ENCODE results near the gene HDAC7.
A peak's percentile ranks its signal among the peaks of the same experiment; 100 is the strongest.

The HDAC7 gene

GRCh38 chr12:47819896-47820630, at the start of gene HDAC7:
Gene HDAC7, minus strand, starts transcription at chr12:47819903. Its CDS starts 118 bp downstream, at chr12:47819785.
- peak within 1 kb of the TSS; percentile 96 for H3K4me3 Mint-ChIP-seq
- H3K27ac Mint-ChIP-seq: peak within 1 kb of the TSS; percentile 99
- no peaks in the 10 kb centered on the region for H3K27me3 Mint-ChIP-seq
- H3K9me3 Mint-ChIP-seq: no peaks in the 10 kb centered on the region
- H3K36me3 Mint-ChIP-seq (ENCODE audit: low read depth): peaks cover 41% of the 10 kb centered on the region
- H3K4me1 Mint-ChIP-seq (ENCODE audit: low read depth): peaks cover 75% of the 10 kb centered on the region
- DNase-seq: peak; percentile 84

- H3K4me1 Mint-ChIP-seq (ENCODE audit: low read depth): peaks cover 71% of the 10 kb centered on the region
- peak overlapping the region; percentile 97 for H3K27ac Mint-ChIP-seq
- peaks cover 94% of the 10 kb centered on the region for H3K36me3 Mint-ChIP-seq (ENCODE audit: low read depth)
- no peaks in the 10 kb centered on the region for H3K27me3 Mint-ChIP-seq
- no peaks in the 10 kb centered on the region for H3K9me3 Mint-ChIP-seq
- no peak overlapping the region for H3K4me3 Mint-ChIP-seq
- DNase-seq: no peak
Observed at GRCh38 chr12:47868552-47869031, 48.9 kb upstream of the HDAC7 start.

GRCh38 chr12:47868041-47868440, 48.3 kb upstream of the HDAC7 start:
- Mint-ChIP-seq H3K36me3 (ENCODE audit: low read depth) (peaks cover 95% of the 10 kb centered on the region), H3K27ac (peak overlapping the region; percentile 97), H3K9me3 (no peaks in the 10 kb centered on the region), H3K27me3 (no peaks in the 10 kb centered on the region), H3K4me1 (ENCODE audit: low read depth) (peaks cover 75% of the 10 kb centered on the region), H3K4me3 (peak overlapping the region; percentile 54)
- no peak for DNase-seq

GRCh38 chr12:47867495-47867941, 47.8 kb upstream of the HDAC7 start:
- no peaks in the 10 kb centered on the region for H3K9me3 Mint-ChIP-seq
- peaks cover 76% of the 10 kb centered on the region for H3K4me1 Mint-ChIP-seq (ENCODE audit: low read depth)
- peaks cover 95% of the 10 kb centered on the region for H3K36me3 Mint-ChIP-seq (ENCODE audit: low read depth)
- DNase-seq: peak; percentile 53
- peak overlapping the region; percentile 97 for H3K27ac Mint-ChIP-seq
- no peaks in the 10 kb centered on the region for H3K27me3 Mint-ChIP-seq
- H3K4me3 Mint-ChIP-seq: peak overlapping the region; percentile 54

GRCh38 chr12:47864646-47865235, 45.0 kb upstream of the HDAC7 start:
- no peak overlapping the region for H3K4me3 Mint-ChIP-seq
- peak overlapping the region; percentile 68 for H3K27ac Mint-ChIP-seq
- H3K36me3 Mint-ChIP-seq (ENCODE audit: low read depth): peaks cover 96% of the 10 kb centered on the region
- H3K4me1 Mint-ChIP-seq (ENCODE audit: low read depth): peaks cover 76% of the 10 kb centered on the region
- peak; percentile 24 for DNase-seq
- no peaks in the 10 kb centered on the region for H3K9me3 Mint-ChIP-seq
- H3K27me3 Mint-ChIP-seq: no peaks in the 10 kb centered on the region

- peak; percentile 15 for DNase-seq
- Mint-ChIP-seq H3K27me3 (no peaks in the 10 kb centered on the region), H3K4me1 (ENCODE audit: low read depth) (peaks cover 78% of the 10 kb centered on the region), H3K27ac (peak overlapping the region; percentile 73), H3K36me3 (ENCODE audit: low read depth) (peaks cover 94% of the 10 kb centered on the region), H3K4me3 (no peak overlapping the region), H3K9me3 (no peaks in the 10 kb centered on the region)
Observed at GRCh38 chr12:47863985-47864384, 44.3 kb upstream of the HDAC7 start.

DNA sequence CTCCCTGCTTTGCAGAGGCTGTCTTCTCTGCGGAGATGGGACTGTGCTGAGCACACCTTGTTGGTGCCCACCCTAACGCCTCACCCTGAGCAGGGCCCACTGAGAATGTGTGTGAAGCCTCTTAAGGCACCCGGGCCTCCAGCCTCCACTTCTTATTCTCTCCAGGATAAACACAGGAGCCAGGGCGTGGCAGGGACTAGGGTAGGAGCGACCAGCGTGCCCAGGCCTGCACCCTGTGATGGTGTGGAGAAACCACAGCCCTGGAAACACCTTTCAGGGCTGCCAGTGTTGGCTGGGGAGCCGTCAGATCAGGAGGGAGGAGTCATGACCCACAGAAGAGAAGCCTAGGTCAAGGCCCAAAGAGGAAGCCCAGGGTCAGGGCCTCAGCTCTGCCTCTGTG, 43.8 kb upstream of the HDAC7 start:
- Mint-ChIP-seq H3K36me3 (ENCODE audit: low read depth) (peaks cover 94% of the 10 kb centered on the region), H3K9me3 (no peaks in the 10 kb centered on the region)

DNA sequence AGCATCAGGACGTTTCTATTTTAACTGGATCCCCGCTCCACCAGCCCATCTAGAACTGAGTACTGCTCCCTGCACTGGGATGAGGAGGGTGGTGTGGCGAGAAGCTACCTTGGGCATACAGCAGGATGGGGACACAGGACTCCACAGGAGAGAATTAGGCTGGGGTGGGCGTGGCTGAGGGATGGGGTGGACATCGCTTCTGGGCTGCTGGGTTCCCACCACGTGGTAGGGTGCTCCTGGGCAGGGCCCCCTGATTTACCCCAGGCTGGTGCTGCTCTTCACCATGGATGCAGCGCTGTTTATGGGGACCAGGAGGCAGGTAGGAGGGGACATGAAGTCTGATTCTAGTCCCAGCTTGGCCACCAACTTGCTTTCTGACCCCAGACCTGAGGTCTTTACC, 43.2 kb upstream of the HDAC7 start:
- Mint-ChIP-seq H3K4me1 (ENCODE audit: low read depth) (peaks cover 74% of the 10 kb centered on the region), H3K9me3 (no peaks in the 10 kb centered on the region), H3K27me3 (no peaks in the 10 kb centered on the region), H3K4me3 (no peak overlapping the region), H3K27ac (peak overlapping the region; percentile 73), H3K36me3 (ENCODE audit: low read depth) (peaks cover 94% of the 10 kb centered on the region)
- DNase-seq: peak; percentile 25

More for the DNA sequence above, 43.8 kb upstream of the HDAC7 start:
- DNase-seq: peak; percentile 34
- no peaks in the 10 kb centered on the region for H3K27me3 Mint-ChIP-seq
- H3K4me1 Mint-ChIP-seq (ENCODE audit: low read depth): peaks cover 78% of the 10 kb centered on the region
- H3K27ac Mint-ChIP-seq: peak overlapping the region; percentile 73
- H3K4me3 Mint-ChIP-seq: no peak overlapping the region

GRCh38 chr12:47862167-47862750, 42.6 kb upstream of the HDAC7 start:
- H3K36me3 Mint-ChIP-seq (ENCODE audit: low read depth): peaks cover 94% of the 10 kb centered on the region
- no peaks in the 10 kb centered on the region for H3K27me3 Mint-ChIP-seq
- no peaks in the 10 kb centered on the region for H3K9me3 Mint-ChIP-seq
- DNase-seq: no peak
- H3K27ac Mint-ChIP-seq: peak overlapping the region; percentile 99
- peaks cover 68% of the 10 kb centered on the region for H3K4me1 Mint-ChIP-seq (ENCODE audit: low read depth)
- H3K4me3 Mint-ChIP-seq: no peak overlapping the region

DNA sequence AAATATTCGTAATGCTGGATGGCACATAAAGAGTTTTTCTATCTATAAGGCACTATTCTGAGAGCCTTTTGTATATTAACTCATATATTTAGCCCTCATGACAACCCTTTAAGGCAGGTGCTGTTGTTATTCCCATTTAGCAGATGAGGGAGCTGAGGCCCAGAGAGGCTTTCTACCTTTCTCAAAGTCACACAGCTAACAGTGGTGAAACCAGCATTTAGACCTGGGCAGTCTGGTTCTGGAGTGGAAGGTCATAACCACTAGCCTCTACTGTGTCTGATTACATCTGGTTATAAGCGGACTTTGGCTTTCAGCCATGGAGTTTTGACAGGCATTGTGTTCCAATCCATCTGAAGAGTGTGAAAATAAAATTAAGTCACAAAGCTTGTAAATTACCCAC, 41.2 kb upstream of the HDAC7 start:
- DNase-seq: peak; percentile 28
- no peaks in the 10 kb centered on the region for H3K27me3 Mint-ChIP-seq
- peaks cover 96% of the 10 kb centered on the region for H3K36me3 Mint-ChIP-seq (ENCODE audit: low read depth)
- H3K4me3 Mint-ChIP-seq: peak overlapping the region; percentile 64
- peak overlapping the region; percentile 99 for H3K27ac Mint-ChIP-seq
- peaks cover 58% of the 10 kb centered on the region for H3K4me1 Mint-ChIP-seq (ENCODE audit: low read depth)
- H3K9me3 Mint-ChIP-seq: no peaks in the 10 kb centered on the region

DNA sequence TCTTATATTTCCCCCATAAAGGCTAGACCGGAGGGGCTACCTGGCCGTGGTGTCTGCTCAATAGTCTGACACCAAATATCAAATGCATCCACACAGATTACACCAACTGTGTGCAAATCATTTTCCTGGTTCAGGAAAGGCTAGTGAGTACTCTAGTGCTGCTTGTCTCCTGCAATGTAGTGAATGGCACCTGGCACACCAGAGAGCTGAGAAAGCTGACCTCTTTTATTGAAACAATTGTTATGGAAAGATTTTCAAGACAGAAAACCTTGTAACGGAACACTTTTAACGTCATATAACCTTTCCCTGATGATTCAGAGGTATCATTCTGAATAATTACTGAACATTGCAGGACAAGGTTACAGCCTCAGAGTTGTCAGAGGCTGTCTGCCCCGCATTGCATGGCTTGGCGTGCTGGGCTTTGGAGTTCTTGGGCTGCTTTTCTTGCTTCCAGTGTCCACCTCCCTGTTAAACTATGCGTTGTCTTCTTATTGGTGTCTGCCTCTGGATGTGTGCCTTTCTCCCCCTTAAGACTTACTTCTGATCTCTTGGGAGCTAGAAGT, 40.7 kb upstream of the HDAC7 start:
- Mint-ChIP-seq H3K9me3 (no peaks in the 10 kb centered on the region), H3K4me3 (peak overlapping the region; percentile 64), H3K4me1 (ENCODE audit: low read depth) (peaks cover 58% of the 10 kb centered on the region), H3K36me3 (ENCODE audit: low read depth) (peaks cover 97% of the 10 kb centered on the region), H3K27me3 (no peaks in the 10 kb centered on the region), H3K27ac (peak overlapping the region; percentile 99)
- DNase-seq: peak; percentile 62

GRCh38 chr12:47858511-47859266, 39.0 kb upstream of the HDAC7 start:
- H3K27me3 Mint-ChIP-seq: no peaks in the 10 kb centered on the region
- peaks cover 52% of the 10 kb centered on the region for H3K4me1 Mint-ChIP-seq (ENCODE audit: low read depth)
- H3K4me3 Mint-ChIP-seq: no peak overlapping the region
- no peaks in the 10 kb centered on the region for H3K9me3 Mint-ChIP-seq
- H3K27ac Mint-ChIP-seq: peak overlapping the region; percentile 99
- H3K36me3 Mint-ChIP-seq (ENCODE audit: low read depth): peaks cover 96% of the 10 kb centered on the region
- peak; percentile 33 for DNase-seq

DNA sequence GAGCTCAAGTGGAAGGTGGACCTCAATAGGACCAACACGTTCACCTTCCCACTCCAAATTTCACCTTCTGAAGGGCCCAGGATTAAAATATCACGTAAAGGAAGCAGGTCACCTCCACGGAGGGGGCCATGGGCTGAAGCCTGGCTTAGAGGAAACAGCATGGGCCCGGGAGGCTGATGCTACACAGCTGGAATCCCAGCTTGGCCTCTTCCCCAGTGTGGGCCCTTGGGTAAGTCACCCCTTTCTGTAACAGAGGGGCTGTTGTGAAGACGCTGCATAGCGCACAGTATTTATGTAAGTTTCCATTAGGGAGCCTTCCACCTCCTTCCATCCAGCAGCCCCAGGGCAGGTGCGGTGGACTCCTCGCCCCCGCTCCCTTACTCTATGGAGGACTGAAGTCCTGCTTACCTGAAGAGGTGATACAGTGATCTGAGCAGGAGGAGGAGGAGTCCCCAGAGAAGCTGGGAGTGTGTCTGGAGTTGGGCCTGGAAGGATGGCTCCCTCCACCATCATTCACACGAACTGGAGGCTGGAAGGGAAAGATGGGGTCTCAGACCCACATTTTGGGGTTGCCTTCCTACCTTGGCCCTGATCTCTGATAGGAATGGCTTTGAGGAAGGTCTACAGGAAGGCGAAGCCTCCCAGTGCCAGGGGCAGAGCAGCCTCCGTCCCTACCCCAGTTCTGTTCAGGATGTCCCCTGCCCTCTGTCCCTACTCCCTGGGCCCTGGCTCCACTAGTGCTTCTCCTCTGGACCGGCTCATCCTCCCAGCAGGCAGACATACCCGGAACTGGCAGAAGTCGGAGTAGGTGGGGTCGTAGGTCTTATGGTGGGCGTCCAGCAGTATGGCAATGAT, 37.2 kb upstream of the HDAC7 start:
- Mint-ChIP-seq H3K27ac (peak overlapping the region; percentile 23), H3K9me3 (no peaks in the 10 kb centered on the region), H3K36me3 (ENCODE audit: low read depth) (peaks cover 96% of the 10 kb centered on the region), H3K4me1 (ENCODE audit: low read depth) (peaks cover 43% of the 10 kb centered on the region), H3K4me3 (no peak overlapping the region), H3K27me3 (no peaks in the 10 kb centered on the region)
- peak; percentile 23 for DNase-seq

Measured in activated T-cell treated with anti-CD3 and anti-CD28 coated beads, Interleukin-2, amount 50 U/mL, for 24 hours (primary cell).